ENCODE results near the gene MAP4K3. TPM values are rescaled to one million over a fixed set of nuclear protein-coding genes. Genes with fewer than 3 reads are reported as not detected.
A peak's percentile ranks its signal among the peaks of the same experiment; 100 is the strongest.

Gene MAP4K3
- total and polyA plus RNA-seq, 2 of the 8 experiments (the other 6 are each of a cell fraction or from before 2014, with no cell fraction given) = 11.4 to 63.0 TPM

GRCh38 chr2:39484206-39484605 lies 47.1 kb upstream of the MAP4K3 start:
- CTCF ChIA-PET (ENCODE audit: partially characterized antibody) = no interaction called here
- POLR2A ChIA-PET (ENCODE audit: partially characterized antibody) = no interaction called here
- Histone ChIP-seq H3K14ac (ENCODE audit: insufficient read length) (no peak overlapping the region), H3K36me3 (ENCODE audit: control insufficient read depth in 2 of 4, insufficient read depth in 4 of 4, low read length in 3 of 4) (no peaks in the 10 kb centered on the region), H3K4me3 (ENCODE audit: extremely low read depth in 1 of 4, insufficient read depth in 2 of 4, low read depth in 3 of 4, low read length in 4 of 4) (no peak overlapping the region), H3K18ac (ENCODE audit: extremely low read depth, low read length) (peak overlapping the region; percentile 75; the same call in 1 of the 2 replicates), H2BK120ac (replicated peaks; ENCODE audit: low read depth, low read length) (peak overlapping the region; percentile 30), H4K5ac (ENCODE audit: insufficient read length, low read depth, low read length) (peak overlapping the region; percentile 25), H2BK5ac (ENCODE audit: low read depth, low read length) (peak overlapping the region; percentile 91; the same call in 1 of the 2 replicates), H3K27me3 (replicated peaks in 1 of 4; ENCODE audit: control insufficient read depth in 3 of 4, extremely low read depth in 1 of 4, insufficient read depth in 3 of 4, low read length in 3 of 4) (no peaks in the 10 kb centered on the region), H3K79me1 (ENCODE audit: low read depth, low read length) (no peaks in the 10 kb centered on the region), H3K56ac (replicated peaks; ENCODE audit: insufficient read length, low read depth, low read length) (no peak overlapping the region), H2AK5ac (ENCODE audit: low read depth, low read length) (no peak overlapping the region), H4K91ac (replicated peaks; ENCODE audit: insufficient read length, low read length) (no peak overlapping the region), H3K9me3 (ENCODE audit: insufficient read depth in 2 of 2, low read depth in 1 of 2, low read length in 1 of 2) (no peaks in the 10 kb centered on the region), H3K23me2 (ENCODE audit: low read depth, low read length) (no peaks in the 10 kb centered on the region), H3K27ac (ENCODE audit: low read depth, low read length) (no peak overlapping the region), H4K8ac (ENCODE audit: extremely low read depth, insufficient read depth, low read length) (no peak overlapping the region), H3K23ac (ENCODE audit: insufficient read length) (no peak overlapping the region), H2AFZ (ENCODE audit: low read length) (no peak overlapping the region), H3K79me2 (ENCODE audit: control insufficient read depth in 1 of 2, insufficient read depth in 2 of 2, low read length in 2 of 2) (no peaks in the 10 kb centered on the region), H4K20me1 (replicated peaks in 1 of 2; ENCODE audit: control insufficient read depth in 1 of 2, insufficient read depth in 2 of 2, low read length in 2 of 2) (no peaks in the 10 kb centered on the region), H3K4me2 (ENCODE audit: insufficient read depth in 1 of 2, low read depth in 2 of 2, low read length in 2 of 2) (0 out of 4 replicates have a peak overlapping the region, but pooled peaks of 1 of the 2 experiments have one; percentile 27), H2BK15ac (ENCODE audit: low read length) (peak overlapping the region; percentile 50; the same call in 1 of the 2 replicates), H3K9ac (replicated peaks in 1 of 4; ENCODE audit: extremely low read depth in 1 of 4, low read depth in 3 of 4, low read length in 3 of 4) (no peak overlapping the region), H2BK12ac (ENCODE audit: low read depth, low read length) (peak overlapping the region; percentile 6; the same call in 1 of the 2 replicates), H3K4ac (replicated peaks; ENCODE audit: insufficient read length, low read depth, low read length) (no peak overlapping the region), H3K4me1 (replicated peaks in 1 of 4; ENCODE audit: control insufficient read depth in 3 of 4, insufficient read depth in 4 of 4, low read length in 3 of 4) (peaks cover 0 to 17% (median 8%) of the 10 kb centered on the region in 4 experiments; a peak in 4 of 7 replicates), H2BK20ac (ENCODE audit: low read length) (peak overlapping the region; percentile 38; the same call in 1 of the 2 replicates)
- FAIRE-seq (no peak), DNase-seq (ENCODE audit: low read depth in 1 of 2, low spot score in 2 of 2) (no peak)
- no peak for TF ChIP-seq SIN3A (conservative IDR thresholded peaks at IDR 0.05 in 1 of 2, IDR thresholded peaks at IDR 0.05 in 1 of 2; ENCODE audit: low read depth in 1 of 2, low read length in 2 of 2)
- TF ChIP-seq SAP30 (IDR thresholded peaks at IDR 0.05; ENCODE audit: insufficient read depth, insufficient replicate concordance, low read length) = no peak
- no peak for TF ChIP-seq BRCA1 (IDR thresholded peaks at IDR 0.05; ENCODE audit: low read depth, low read length)
- TF ChIP-seq BCL11A (IDR thresholded peaks at IDR 0.05; ENCODE audit: low read depth in 2 of 2, low read length in 2 of 2) = no peak
- no peak for TF ChIP-seq CHD1 (IDR thresholded peaks at IDR 0.05; ENCODE audit: low read depth, low read length)
- TF ChIP-seq, protein P1, sequence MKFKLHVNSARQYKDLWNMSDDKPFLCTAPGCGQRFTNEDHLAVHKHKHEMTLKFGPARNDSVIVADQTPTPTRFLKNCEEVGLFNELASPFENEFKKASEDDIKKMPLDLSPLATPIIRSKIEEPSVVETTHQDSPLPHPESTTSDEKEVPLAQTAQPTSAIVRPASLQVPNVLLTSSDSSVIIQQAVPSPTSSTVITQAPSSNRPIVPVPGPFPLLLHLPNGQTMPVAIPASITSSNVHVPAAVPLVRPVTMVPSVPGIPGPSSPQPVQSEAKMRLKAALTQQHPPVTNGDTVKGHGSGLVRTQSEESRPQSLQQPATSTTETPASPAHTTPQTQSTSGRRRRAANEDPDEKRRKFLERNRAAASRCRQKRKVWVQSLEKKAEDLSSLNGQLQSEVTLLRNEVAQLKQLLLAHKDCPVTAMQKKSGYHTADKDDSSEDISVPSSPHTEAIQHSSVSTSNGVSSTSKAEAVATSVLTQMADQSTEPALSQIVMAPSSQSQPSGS (IDR thresholded peaks at IDR 0.05; ENCODE audit: low read length) = no peak
- TF ChIP-seq TEAD4 (IDR thresholded peaks at IDR 0.05; ENCODE audit: low read depth, low read length) = no peak
- no peak for TF ChIP-seq KDM4A (IDR thresholded peaks at IDR 0.05; ENCODE audit: low read depth, low read length, severe bottlenecking)
- no peak for TF ChIP-seq YY1 (IDR thresholded peaks at IDR 0.05; ENCODE audit: low read depth, low read length)
- no peak for TF ChIP-seq USF2 (IDR thresholded peaks at IDR 0.05; ENCODE audit: low read length)
